GM23338 (cell line): Measurements from ENCODE around the gene TMEM74B. TPM values are rescaled to one million over a fixed set of nuclear protein-coding genes. Genes with fewer than 3 reads are reported as not detected.

Experiments used
- ATAC-seq: fragments of 200-7000 bp; cut with Tn5 transposase; 3 replicates; pipeline ENCODE4 v1.9.1; 2020
- DNase-seq: peaks from one replicate; pipeline ENCODE4 v3.0.0-alpha.2; 2015; ENCODE audit warnings: low spot score
- H2AFZ ChIP-seq: fragments of 200-600 bp; sonication (generic); 2 replicates; pipeline ENCODE4 v1.8.0; 2016; ENCODE audit warnings: antibody characterized with exemption, mild to moderate bottlenecking, moderate library complexity
- H3F3A ChIP-seq: fragments of 200-600 bp; sonication (generic); replicated peaks from 2 replicates; pipeline ENCODE4 v1.8.0; 2017; ENCODE audit warnings: antibody characterized with exemption, mixed run types, low read depth
- H3K27ac ChIP-seq: fragments of 200-600 bp; sonication (generic); 2 replicates; pipeline ENCODE4 v1.6.1; 2016; ENCODE audit warnings: low read depth
- H3K27me3 ChIP-seq: fragments of 200-600 bp; sonication (generic); 2 replicates; pipeline ENCODE4 v1.8.0; 2016; ENCODE audit warnings: mild to moderate bottlenecking, mixed run types, moderate library complexity; ENCODE audit not compliant: insufficient read depth
- H3K36me3 ChIP-seq: fragments of 200-600 bp; sonication (generic); 2 replicates; pipeline ENCODE4 v1.8.0; 2016; ENCODE audit warnings: mild to moderate bottlenecking; ENCODE audit not compliant: insufficient read depth
- H3K4me1 ChIP-seq: fragments of 200-600 bp; sonication (generic); 2 replicates; pipeline ENCODE4 v1.8.0; 2016; ENCODE audit warnings: mild to moderate bottlenecking, moderate library complexity; ENCODE audit not compliant: insufficient read depth
- H3K4me2 ChIP-seq: fragments of 200-600 bp; sonication (generic); 2 replicates; pipeline ENCODE4 v1.7.1; 2017; ENCODE audit warnings: mixed run types
- H3K4me3 ChIP-seq: fragments of 200-600 bp; sonication (generic); 2 replicates; pipeline ENCODE4 v1.6.1; 2016; ENCODE audit warnings: mixed run types
- H3K79me2 ChIP-seq: fragments of 200-600 bp; sonication (generic); replicated peaks from 2 replicates; pipeline ENCODE4 v1.8.0; 2017; ENCODE audit warnings: mild to moderate bottlenecking; ENCODE audit not compliant: insufficient read depth
- H3K9me2 ChIP-seq: fragments of 200-600 bp; sonication (generic); 2 replicates; pipeline ENCODE4 v1.8.0; 2017; ENCODE audit not compliant: insufficient read depth
- H4K20me1 ChIP-seq: fragments of 200-600 bp; sonication (generic); replicated peaks from 2 replicates; pipeline ENCODE4 v1.8.0; 2017; ENCODE audit warnings: mild to moderate bottlenecking; ENCODE audit not compliant: insufficient read depth
- H3K27ac Mint-ChIP-seq: 2 replicates; pipeline ENCODE4 v1.8.0; 2020; ENCODE audit warnings: inconsistent platforms, mild to moderate bottlenecking, moderate library complexity, mixed read lengths
- H3K27me3 Mint-ChIP-seq: 3 replicates; pipeline ENCODE4 v1.8.0; 2022; ENCODE audit warnings: low read depth, mild to moderate bottlenecking, moderate library complexity, mixed read lengths, inconsistent platforms; ENCODE audit not compliant: insufficient read depth, poor library complexity
- H3K36me3 Mint-ChIP-seq: 3 replicates; pipeline ENCODE4 v1.8.0; 2021; ENCODE audit warnings: low read depth, mild to moderate bottlenecking, inconsistent platforms, moderate library complexity, mixed read lengths
- H3K4me1 Mint-ChIP-seq: 3 replicates; pipeline ENCODE4 v1.8.0; 2020; ENCODE audit warnings: mild to moderate bottlenecking, inconsistent platforms, mixed read lengths
- H3K4me3 Mint-ChIP-seq: 3 replicates; pipeline ENCODE4 v1.8.0; 2021; ENCODE audit warnings: moderate library complexity, mild to moderate bottlenecking, inconsistent platforms, mixed read lengths
- H3K9me3 Mint-ChIP-seq: 3 replicates; pipeline ENCODE4 v1.8.0; 2020; ENCODE audit warnings: moderate library complexity, mild to moderate bottlenecking, inconsistent platforms, mixed read lengths
- CREB1 ChIP-seq: fragments of 250-450 bp; sonication (Bioruptor Pico); IDR thresholded peaks from 2 replicates; pipeline ENCODE4 v1.5.0; 2020; ENCODE audit warnings: low read depth, mild to moderate bottlenecking, moderate library complexity
- CTCF ChIP-seq, 2 experiments: fragments of 200-600 bp in 1 of 2; sonication (generic) in 1 of 2; conservative IDR thresholded peaks; 2 replicates each; pipeline versions ENCODE4 v1.5.1 to v1.6.1; 2016 to 2017; ENCODE audit warnings: antibody characterized with exemption in 2 of 2, low read depth in 2 of 2, mild to moderate bottlenecking in 2 of 2, moderate library complexity in 1 of 2
- ETS1 ChIP-seq: IDR thresholded peaks from 2 replicates; pipeline ENCODE4 v1.6.1; 2016; ENCODE audit warnings: antibody characterized with exemption
- EZH2 ChIP-seq: fragments of 200-600 bp; sonication (generic); IDR thresholded peaks from one replicate; pipeline ENCODE4 v1.8.0; 2017; ENCODE audit warnings: antibody characterized with exemption, mild to moderate bottlenecking, low read depth; ENCODE audit not compliant: unreplicated experiment
- EZH2phosphoT487 ChIP-seq: fragments of 200-600 bp; sonication (generic); IDR thresholded peaks from one replicate; pipeline ENCODE4 v1.8.1; 2018; ENCODE audit warnings: antibody characterized with exemption; ENCODE audit not compliant: unreplicated experiment
- JUNB ChIP-seq: IDR thresholded peaks from one replicate; pipeline ENCODE4 v1.6.1; 2016; ENCODE audit warnings: antibody characterized with exemption; ENCODE audit not compliant: unreplicated experiment
- NANOG ChIP-seq: IDR thresholded peaks from 2 replicates; pipeline ENCODE4 v1.6.1; 2016; ENCODE audit warnings: antibody characterized with exemption, borderline replicate concordance
- POLR2AphosphoS5 ChIP-seq: IDR thresholded peaks from 2 replicates; pipeline ENCODE4 v1.6.1; 2016; ENCODE audit warnings: antibody characterized with exemption, low read depth
- REST ChIP-seq: IDR thresholded peaks from one replicate; pipeline ENCODE4 v1.6.1; 2018; ENCODE audit warnings: antibody characterized with exemption; ENCODE audit not compliant: unreplicated experiment
- STAT1 ChIP-seq: IDR thresholded peaks from one replicate; pipeline ENCODE4 v1.6.1; 2016; ENCODE audit warnings: antibody characterized with exemption; ENCODE audit not compliant: unreplicated experiment
- ZNF114 ChIP-seq: fragments of 250-450 bp; sonication (Bioruptor Pico); IDR thresholded peaks from 2 replicates; pipeline ENCODE4 v1.5.0; 2020; ENCODE audit warnings: mild to moderate bottlenecking, moderate library complexity
- ZNF331 ChIP-seq: fragments of 250-450 bp; sonication (Bioruptor Pico); IDR thresholded peaks from 2 replicates; pipeline ENCODE4 v1.5.0; 2020; ENCODE audit warnings: low read depth, mild to moderate bottlenecking, moderate library complexity
- ZNF462 ChIP-seq: fragments of 250-450 bp; sonication (Bioruptor Pico); IDR thresholded peaks from 2 replicates; pipeline ENCODE4 v1.5.0; 2020; ENCODE audit warnings: mild to moderate bottlenecking, moderate library complexity
- polyA plus RNA-seq: library from polyadenylated mRNA; unstranded; fragments of >200 nt; fragmentation: Nextera tagmentation; extraction: Ambion mirVana; gene quantifications from 2 replicates; pipeline ENCODE4 v1.2.1, GENCODE V29; 2016
- total RNA-seq: library from RNA; depleted of rRNA; stranded (reverse); fragments of >200 nt; shearing (Covaris generic); gene quantifications from 2 replicates; pipeline ENCODE4 v1.2.3, GENCODE V29; 2014

Gene TMEM74B
- total and polyA plus RNA-seq, 2 experiments from 2014 or later, result 1.0 to 4.8 TPM

- Mint-ChIP-seq H3K27me3 (no peaks in the 10 kb centered on the region), H3K27ac (no peak overlapping the region), H3K9me3 (no peaks in the 10 kb centered on the region), H3K4me1 (no peaks in the 10 kb centered on the region), H3K36me3 (peaks cover 16% of the 10 kb centered on the region; the same call in 2 of the 3 replicates), H3K4me3 (no peak overlapping the region)
- ATAC-seq (no peak), DNase-seq (no peak)
- Histone ChIP-seq H4K20me1 (peaks cover 4% of the 10 kb centered on the region; the same call in 1 of the 2 replicates), H2AFZ (no peak overlapping the region), H3K27me3 (no peaks in the 10 kb centered on the region), H3K79me2 (no peaks in the 10 kb centered on the region), H3K4me3 (no peak overlapping the region), H3K4me1 (no peaks in the 10 kb centered on the region), H3K36me3 (no peaks in the 10 kb centered on the region), H3K4me2 (no peak overlapping the region), H3K27ac (no peak overlapping the region), H3K9me2 (no peaks in the 10 kb centered on the region), H3F3A (no peaks in the 10 kb centered on the region)
- TF ChIP-seq REST (no peak), EZH2phosphoT487 (no peak), STAT1 (no peak), ZNF331 (CRISPR knock-in tag) (no peak), ZNF462 (CRISPR knock-in tag) (no peak), CTCF (conservative IDR thresholded peaks at IDR 0.05; ENCODE audit: low read depth in 2 of 2) (no peak), JUNB (no peak), POLR2AphosphoS5 (no peak), NANOG (no peak), ETS1 (no peak), ZNF114 (CRISPR knock-in tag) (no peak), EZH2 (no peak), CREB1 (CRISPR knock-in tag) (no peak)
Observed at GRCh38 chr20:1154226-1154625, 30.6 kb downstream of the TMEM74B start.
